NCI-H69 (cell line): ENCODE measurements around the gene RTP5.
A peak's percentile ranks its signal among the peaks of the same experiment; 100 is the strongest.
"Not testable (repeated sequence)": the region's sequence is repeated elsewhere in the genome, so short reads cannot be mapped to it uniquely, and the experiment has no call there.

Source experiments
- DNase-seq: peaks from one replicate; lab custom pipeline; 2025; lab: John Stamatoyannopoulos, UW

Gene RTP5

DNA sequence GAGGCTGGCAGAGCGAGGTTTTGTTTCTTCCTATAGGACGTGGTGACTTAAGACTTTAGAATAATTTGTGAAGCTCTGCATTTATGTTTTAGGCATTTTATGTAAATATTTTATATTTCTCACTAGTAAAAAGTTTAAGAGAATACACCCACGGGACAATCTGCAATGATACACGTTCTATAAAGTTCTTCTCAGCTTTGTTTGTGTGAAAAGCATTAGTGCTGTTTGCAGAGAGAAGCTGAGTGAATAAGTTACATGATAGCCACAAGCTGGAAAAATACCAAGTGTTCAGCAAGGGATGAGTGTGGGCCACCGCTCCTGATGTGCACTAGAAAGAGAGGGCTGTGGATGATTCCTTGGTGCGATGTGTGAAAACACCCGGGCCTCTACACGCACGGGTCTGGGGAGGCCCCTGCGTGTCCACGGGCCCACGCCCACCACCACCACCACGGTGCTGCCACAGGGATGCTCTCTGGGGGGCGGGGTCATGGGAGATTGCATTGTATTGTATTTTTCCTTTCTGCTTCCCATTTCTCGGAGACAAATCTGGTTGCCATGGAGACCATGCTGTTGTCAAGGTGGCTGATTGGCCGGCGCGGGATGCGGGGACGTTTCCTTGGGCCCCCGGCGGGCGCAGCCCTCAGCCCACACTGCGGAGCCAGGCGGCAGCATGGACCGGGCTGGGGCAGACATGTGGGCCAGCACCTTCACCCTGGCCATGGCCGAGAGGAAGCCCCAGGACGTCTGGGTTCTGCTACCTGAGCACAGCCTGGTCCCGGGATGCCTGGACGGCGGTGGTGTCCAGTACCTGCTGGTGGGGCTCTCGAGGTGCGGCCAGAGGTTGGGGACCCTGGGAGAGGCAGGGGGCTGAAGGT, at the start of gene RTP5:
Gene RTP5, plus strand, starts transcription at position 643 of the 875 bp plus-strand sequence. Its CDS starts 28 bp downstream, at position 671.
- peak; percentile 31 for DNase-seq

DNA sequence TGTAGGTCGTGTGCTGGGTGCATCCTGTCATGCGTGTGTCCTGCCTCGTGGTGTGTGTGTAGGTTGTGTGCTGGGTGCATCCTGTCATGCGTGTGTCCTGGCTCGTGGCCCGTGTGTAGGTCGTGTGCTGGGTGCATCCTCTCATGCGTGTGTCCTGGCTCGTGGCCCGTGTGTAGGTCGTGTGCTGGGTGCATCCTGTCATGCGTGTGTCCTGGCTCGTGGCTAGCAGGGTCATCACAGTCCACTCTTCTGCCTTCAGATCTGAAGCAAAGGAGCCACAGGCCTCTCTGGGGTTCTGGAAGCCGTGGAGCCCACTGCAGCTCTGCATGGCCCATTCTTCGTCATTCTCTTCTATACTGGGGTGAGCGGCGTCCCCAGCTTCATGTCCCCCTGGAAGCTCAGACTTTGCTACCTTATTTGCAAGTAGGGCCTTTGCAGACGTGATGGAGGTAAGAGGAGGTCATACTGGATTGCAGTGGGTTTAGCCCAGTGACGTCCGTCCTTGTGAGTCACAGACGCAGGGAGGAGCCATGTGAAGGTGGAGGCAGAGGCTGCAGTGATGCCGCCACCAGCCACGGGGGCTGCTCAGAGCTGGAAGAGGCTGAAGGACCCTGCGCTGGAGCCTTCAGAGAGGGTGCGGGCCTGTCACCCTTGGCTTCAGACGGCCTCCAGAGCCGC, 49.4 kb upstream of the RTP5 start:
- not testable (repeated sequence) for DNase-seq

DNA sequence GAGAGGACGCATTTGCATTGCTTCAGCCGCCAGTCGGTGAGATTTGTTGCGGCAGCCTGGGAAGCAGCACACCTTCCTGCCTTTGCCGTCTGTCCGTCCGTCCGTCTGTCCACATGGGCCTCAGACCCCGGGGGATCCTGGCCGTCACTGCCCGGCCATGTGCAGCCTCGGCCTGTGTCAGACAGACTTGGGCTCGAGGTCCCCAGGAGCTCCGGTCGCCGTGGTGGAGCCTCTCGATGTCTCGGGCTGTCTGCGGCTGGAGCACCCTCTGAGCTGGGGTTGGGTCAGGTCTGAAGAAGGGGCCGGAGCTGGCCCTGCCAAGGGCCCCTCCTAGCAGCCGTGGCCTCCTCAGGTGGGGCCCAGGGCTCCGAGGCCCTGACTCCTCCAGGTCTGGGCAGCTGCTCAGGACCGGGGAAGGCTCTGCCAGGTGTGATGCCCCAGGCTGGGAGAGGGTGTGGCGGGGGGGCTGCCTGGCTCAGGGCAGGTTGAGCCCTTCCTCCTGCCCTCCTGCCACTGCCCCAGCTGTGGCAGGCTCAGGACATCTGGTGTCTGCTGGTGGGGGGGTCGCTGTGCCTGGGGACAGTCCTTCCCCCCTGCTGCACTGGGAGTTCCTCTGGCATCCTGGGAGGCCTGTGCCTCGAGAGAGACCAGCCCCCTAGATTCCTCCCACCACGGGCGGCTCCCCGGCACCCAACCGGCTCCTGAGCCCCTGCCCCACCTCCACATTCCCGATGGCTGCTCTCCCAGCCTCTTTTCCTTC, 48.7 kb upstream of the RTP5 start:
- DNase-seq, result no peak

GRCh38 chr2:241821460-241822263, 47.9 kb upstream of the RTP5 start:
- DNase-seq, result no peak

DNA sequence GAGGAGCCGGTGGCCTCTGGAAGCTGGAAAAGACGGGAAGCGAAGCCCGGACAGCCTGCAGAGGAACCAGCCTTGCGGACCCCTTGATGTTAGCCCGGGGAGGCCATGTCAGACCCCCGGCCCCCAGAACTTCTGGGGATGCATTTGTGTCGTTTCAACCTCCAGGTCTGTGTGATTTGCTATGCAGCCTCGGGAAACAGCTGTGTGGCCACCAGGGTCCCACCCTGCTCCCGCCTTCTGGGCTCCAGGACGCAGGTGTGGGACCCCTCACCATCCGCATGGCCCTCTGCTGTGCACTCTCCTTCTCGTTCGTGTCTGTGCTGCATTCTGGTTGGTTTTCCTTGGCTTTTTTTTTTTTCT, 47.3 kb upstream of the RTP5 start:
- DNase-seq, result no peak

- DNase-seq, result peak; percentile 11
Observed at GRCh38 chr2:241823531-241824437, 45.7 kb upstream of the RTP5 start.

GRCh38 chr2:241827394-241827793, 42.1 kb upstream of the RTP5 start:
- DNase-seq, result no peak

GRCh38 chr2:241833101-241833663, 36.3 kb upstream of the RTP5 start:
- no peak for DNase-seq

DNA sequence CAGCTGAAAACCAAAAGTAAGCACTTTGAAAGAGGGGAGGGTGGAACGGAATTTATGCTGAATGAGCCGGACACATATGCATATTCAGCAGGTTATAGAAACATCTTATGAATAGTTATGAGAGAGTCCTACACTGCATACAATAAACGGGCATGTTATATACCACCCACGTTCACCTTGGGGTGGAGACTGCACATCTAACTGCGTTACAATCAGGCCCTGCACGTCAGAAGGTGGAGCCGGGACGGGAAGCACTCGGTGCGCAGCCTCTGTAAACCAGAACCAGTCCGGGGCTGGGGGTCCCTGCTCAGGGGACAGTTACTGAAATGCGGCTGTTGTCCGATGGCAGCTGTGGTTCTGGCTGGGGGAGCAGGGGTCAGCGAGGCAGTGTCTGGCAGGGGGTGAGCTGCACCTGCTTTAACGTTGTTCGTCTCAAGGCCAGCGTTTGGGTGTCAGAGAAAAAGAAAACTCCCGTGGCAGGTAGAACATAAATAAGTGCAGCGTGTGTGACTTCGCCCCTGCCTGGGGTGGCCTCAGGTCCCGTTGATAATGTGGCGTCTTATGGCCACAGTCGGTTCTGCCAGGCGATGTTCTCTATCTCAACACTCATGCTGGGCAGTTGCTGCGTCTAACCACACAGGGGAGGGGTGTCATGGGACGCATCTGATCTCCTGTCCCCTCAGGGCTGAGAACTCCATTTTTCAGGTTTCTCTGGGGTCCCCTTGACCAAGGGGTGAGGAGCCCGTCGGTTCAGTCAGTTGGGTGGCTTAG, 35.6 kb upstream of the RTP5 start:
- DNase-seq, result not testable (repeated sequence)

- no peak for DNase-seq
Observed at GRCh38 chr2:241834527-241835210, 34.9 kb upstream of the RTP5 start.

DNA sequence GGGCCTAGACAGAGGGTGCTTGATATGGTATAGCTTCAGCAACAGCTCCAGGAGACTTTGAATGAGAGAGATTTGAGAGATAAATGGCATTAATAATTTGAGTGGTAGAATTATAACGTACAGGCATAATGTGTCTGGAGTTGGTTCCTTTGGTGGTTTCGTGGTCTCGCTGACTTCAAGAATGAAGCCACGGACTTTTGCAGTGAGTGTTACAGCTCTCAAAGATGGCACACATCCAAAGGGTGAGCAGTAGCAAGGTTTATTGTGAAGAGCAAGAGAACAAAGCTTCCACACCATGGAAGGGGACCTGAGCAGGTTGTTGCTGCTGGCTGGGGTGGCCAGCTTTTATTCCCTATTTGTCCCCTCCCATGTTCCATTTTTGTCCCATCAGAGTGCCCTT, 33.9 kb upstream of the RTP5 start:
- no peak for DNase-seq

- DNase-seq, result no peak
Observed at GRCh38 chr2:241836292-241836691, 33.2 kb upstream of the RTP5 start.

GRCh38 chr2:241837197-241837965, 32.1 kb upstream of the RTP5 start:
- DNase-seq, result no peak

DNA sequence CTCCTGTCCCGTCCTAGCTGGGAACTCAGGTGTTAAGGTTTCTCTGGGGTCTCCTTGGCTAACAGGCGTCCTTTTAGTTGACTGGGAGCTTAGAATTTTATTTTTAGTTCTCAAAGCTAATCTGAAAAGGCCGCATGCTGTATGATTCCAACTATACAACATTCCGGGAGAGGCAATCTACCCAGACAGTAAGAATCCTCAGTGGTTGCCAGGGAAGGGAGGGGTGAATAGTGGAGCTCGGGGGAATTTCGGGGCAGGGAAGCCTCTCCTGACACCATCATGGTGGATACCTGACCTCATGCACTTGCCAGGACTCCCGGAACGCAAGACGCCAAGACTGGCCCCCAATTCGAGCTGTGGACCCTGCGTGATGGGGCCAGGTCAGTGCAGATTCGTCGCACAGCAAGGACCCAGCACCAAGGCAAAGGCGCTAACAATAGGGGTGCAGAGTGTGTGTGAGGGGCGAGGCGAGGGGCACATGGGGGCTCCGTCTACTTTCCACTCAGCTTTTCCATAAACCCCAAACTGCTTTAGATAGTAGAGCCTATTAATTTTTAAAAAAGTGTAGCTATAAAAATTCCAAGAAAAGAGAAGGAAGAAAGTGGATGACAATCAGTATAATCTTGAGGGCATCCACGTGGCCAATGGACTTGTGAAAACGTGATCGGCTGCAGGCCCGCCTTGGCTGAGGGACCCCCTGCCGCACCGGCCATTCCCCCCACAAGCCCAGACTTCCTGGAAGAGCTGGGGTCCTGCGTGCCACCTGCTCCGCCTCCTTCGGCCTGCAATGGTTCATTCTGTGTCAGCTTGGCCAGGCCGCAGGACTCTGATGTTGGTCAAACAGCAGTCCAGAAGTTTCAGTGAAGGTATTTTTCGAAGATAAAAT, 28.1 kb upstream of the RTP5 start:
- DNase-seq, result no peak

DNA sequence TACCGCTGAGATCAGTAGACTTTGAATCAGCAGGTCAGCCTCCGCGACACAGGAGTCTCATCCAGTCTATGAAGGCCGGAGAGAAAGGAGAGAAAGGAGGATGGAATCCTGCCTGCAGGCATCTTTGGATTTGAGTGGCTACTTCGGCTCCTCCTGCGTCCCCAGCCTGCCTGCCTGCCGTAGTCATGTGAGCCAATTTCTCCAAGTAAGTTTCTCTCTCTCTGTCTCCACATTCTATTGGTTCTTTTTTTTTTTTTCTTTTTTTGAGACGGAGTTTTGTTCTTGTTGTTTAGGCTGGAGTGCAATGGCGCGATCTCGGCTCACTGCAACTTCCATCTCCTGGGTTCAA, 27.5 kb upstream of the RTP5 start:
- no peak for DNase-seq

- no peak for DNase-seq
Observed at GRCh38 chr2:241842620-241843211, 26.8 kb upstream of the RTP5 start.
